Measurements from ENCODE around the gene FABP7. TPM values are rescaled to one million over a fixed set of nuclear protein-coding genes. Genes with fewer than 3 reads are reported as not detected.

The FABP7 gene
- total RNA-seq = not detected

- Histone ChIP-seq H3K4me1 (no peaks in the 10 kb centered on the region), H3K36me3 (no peaks in the 10 kb centered on the region), H3K27ac (no peak within 1 kb of the TSS), H3K4me3 (no peak within 1 kb of the TSS), H3K27me3 (no peaks in the 10 kb centered on the region), H3K9me3 (no peaks in the 10 kb centered on the region)
- TF ChIP-seq CTCF (IDR thresholded peaks at IDR 0.05) = no peak
- no peak for DNase-seq (ENCODE audit: low spot score in 2 of 2)
- intact Hi-C loops (cut with DNase I) = no loop called here
These were observed at the start of gene FABP7 for GRCh38 chr6:122779667-122780066. Gene FABP7, plus strand, starts transcription at chr6:122779716. Its CDS starts 79 bp downstream, at chr6:122779795.

GRCh38 chr6:122730334-122730733, 49.2 kb upstream of the FABP7 start:
- H3K9me3 ChIP-seq = no peaks in the 10 kb centered on the region
- no peak overlapping the region for H3K4me3 ChIP-seq
- no peaks in the 10 kb centered on the region for H3K36me3 ChIP-seq
- no peak overlapping the region for H3K27ac ChIP-seq
- TF ChIP-seq CTCF (IDR thresholded peaks at IDR 0.05) = no peak
- no peak for DNase-seq (ENCODE audit: low spot score in 2 of 2)
- H3K4me1 ChIP-seq = no peaks in the 10 kb centered on the region
- H3K27me3 ChIP-seq = no peaks in the 10 kb centered on the region
- intact Hi-C loops (cut with DNase I) = loop anchor here (2.0 to 5.0 kb wide), 2 partner anchors 108 to 587 kb away; no protein-coding TSS in a partner anchor

GRCh38 chr6:122730775-122731386, 48.6 kb upstream of the FABP7 start:
- Histone ChIP-seq H3K9me3 (no peaks in the 10 kb centered on the region), H3K27ac (no peak overlapping the region), H3K36me3 (no peaks in the 10 kb centered on the region), H3K27me3 (no peaks in the 10 kb centered on the region), H3K4me1 (no peaks in the 10 kb centered on the region), H3K4me3 (no peak overlapping the region)
- intact Hi-C loops (cut with DNase I) = loop anchor here (2.0 to 5.0 kb wide), 2 partner anchors 108 to 586 kb away; no protein-coding TSS in a partner anchor
- DNase-seq (ENCODE audit: low spot score in 2 of 2) = no peak
- peak; percentile 30 to 77 (median 57) for TF ChIP-seq CTCF (IDR thresholded peaks at IDR 0.05)

- TF ChIP-seq CTCF (IDR thresholded peaks at IDR 0.05) = no peak
- intact Hi-C loops (cut with DNase I) = loop anchor here (5.0 kb wide), 1 partner anchor 584 kb away; no protein-coding TSS in a partner anchor
- H3K27ac ChIP-seq = no peak overlapping the region
- no peaks in the 10 kb centered on the region for H3K27me3 ChIP-seq
- H3K9me3 ChIP-seq = no peaks in the 10 kb centered on the region
- H3K4me3 ChIP-seq = no peak overlapping the region
- no peaks in the 10 kb centered on the region for H3K4me1 ChIP-seq
- no peak for DNase-seq (ENCODE audit: low spot score in 2 of 2)
- no peaks in the 10 kb centered on the region for H3K36me3 ChIP-seq
These were observed 46.3 kb upstream of the FABP7 start for GRCh38 chr6:122733259-122733658.

- intact Hi-C loops (cut with DNase I) = loop anchor here (5.0 kb wide), 1 partner anchor 583 kb away; no protein-coding TSS in a partner anchor
- H3K27me3 ChIP-seq = no peaks in the 10 kb centered on the region
- no peak for TF ChIP-seq CTCF (IDR thresholded peaks at IDR 0.05)
- no peak for DNase-seq (ENCODE audit: low spot score in 2 of 2)
- H3K36me3 ChIP-seq = no peaks in the 10 kb centered on the region
- H3K27ac ChIP-seq = no peak overlapping the region
- H3K4me3 ChIP-seq = no peak overlapping the region
- no peaks in the 10 kb centered on the region for H3K4me1 ChIP-seq
- no peaks in the 10 kb centered on the region for H3K9me3 ChIP-seq
These were observed 44.8 kb upstream of the FABP7 start for GRCh38 chr6:122734529-122735395.

Measured in ascending aorta (tissue), 2 donors.